Liver (tissue), 9 donors: Measurements from ENCODE around the gene CRYZL1. TPM values are rescaled to one million over a fixed set of nuclear protein-coding genes. Genes with fewer than 3 reads are reported as not detected.

Experiments
- DNase-seq: peaks from one replicate; pipeline ENCODE4 v3.0.0-alpha.2; 2017; ENCODE audit warnings: low spot score
- H3K27ac ChIP-seq, 2 donors: one replicate each; pipeline ENCODE4 v1.7.0; 2013; ENCODE audit warnings: inconsistent platforms in 2 of 2, low read length in 2 of 2, control low read depth in 1 of 2, low read depth in 1 of 2, mild to moderate bottlenecking in 1 of 2
- H3K27me3 ChIP-seq, 4 donors: one replicate each; pipeline versions ENCODE4 v1.6.1 to v1.7.0; 2013; ENCODE audit warnings: low read length in 3 of 4, inconsistent platforms in 1 of 4, mild to moderate bottlenecking in 1 of 4, moderate library complexity in 1 of 4; ENCODE audit not compliant: control insufficient read depth in 4 of 4, insufficient read depth in 4 of 4
- H3K36me3 ChIP-seq, 4 donors: one replicate each; pipeline versions ENCODE4 v1.6.1 to v1.7.0; 2013; ENCODE audit warnings: low read length in 3 of 4, mild to moderate bottlenecking in 3 of 4, low read depth in 1 of 4, moderate library complexity in 1 of 4; ENCODE audit not compliant: control insufficient read depth in 4 of 4, insufficient read depth in 3 of 4
- H3K4me1 ChIP-seq, 4 donors: one replicate each; pipeline versions ENCODE4 v1.6.1 to v1.7.0; 2013; ENCODE audit warnings: low read length in 3 of 4, mild to moderate bottlenecking in 3 of 4, moderate library complexity in 1 of 4; ENCODE audit not compliant: control insufficient read depth in 4 of 4, insufficient read depth in 4 of 4
- H3K4me3 ChIP-seq, 3 donors: one replicate each; pipeline versions ENCODE4 v1.6.1 to v1.7.0; 2013; ENCODE audit warnings: low read length in 3 of 3, control low read depth in 1 of 3, low read depth in 1 of 3, mild to moderate bottlenecking in 1 of 3
- H3K9ac ChIP-seq, 2 donors: one replicate each; pipeline ENCODE4 v1.7.0; 2013; ENCODE audit warnings: low read length in 2 of 2, mild to moderate bottlenecking in 2 of 2, moderate library complexity in 2 of 2, control low read depth in 1 of 2, low read depth in 1 of 2
- H3K9me3 ChIP-seq, 4 donors: one replicate each; pipeline versions ENCODE4 v1.6.1 to v1.7.0; 2013; ENCODE audit warnings: low read length in 3 of 4; ENCODE audit not compliant: control insufficient read depth in 4 of 4
- EGR1 ChIP-seq, 2 donors: IDR thresholded peaks; 2 replicates each; pipeline ENCODE4 v1.6.1; 2016 to 2018; ENCODE audit warnings: antibody characterized with exemption in 2 of 2, low read depth in 2 of 2
- FOXA1 ChIP-seq: IDR thresholded peaks from 2 replicates; pipeline ENCODE4 v1.6.1; 2016; ENCODE audit warnings: antibody characterized with exemption
- FOXA2 ChIP-seq: IDR thresholded peaks from 2 replicates; pipeline ENCODE4 v1.6.1; 2016; ENCODE audit warnings: antibody characterized with exemption
- GABPA ChIP-seq, 2 donors: IDR thresholded peaks in 1 of 2; conservative IDR thresholded peaks in 1 of 2; 2 replicates each; pipeline ENCODE4 v1.6.1; 2016; ENCODE audit warnings: antibody characterized with exemption in 2 of 2, mild to moderate bottlenecking in 1 of 2, moderate library complexity in 1 of 2
- HNF4A ChIP-seq, 2 donors: conservative IDR thresholded peaks; 2 replicates each; pipeline ENCODE4 v1.6.1; 2016; ENCODE audit warnings: antibody characterized with exemption in 2 of 2, mild to moderate bottlenecking in 2 of 2
- HNF4G ChIP-seq: IDR thresholded peaks from 2 replicates; pipeline ENCODE4 v1.6.1; 2016; ENCODE audit warnings: antibody characterized with exemption
- JUND ChIP-seq, 2 donors: IDR thresholded peaks; 2 replicates each; pipeline ENCODE4 v1.6.1; 2016; ENCODE audit warnings: antibody characterized with exemption in 2 of 2
- NR2F2 ChIP-seq: IDR thresholded peaks from 2 replicates; pipeline ENCODE4 v1.6.1; 2016; ENCODE audit warnings: antibody characterized with exemption
- RAD21 ChIP-seq, 2 donors: IDR thresholded peaks; 2 replicates each; pipeline ENCODE4 v1.6.1; 2016; ENCODE audit warnings: antibody characterized with exemption in 2 of 2, mild to moderate bottlenecking in 2 of 2
- RXRA ChIP-seq, 2 donors: IDR thresholded peaks; 2 replicates each; pipeline ENCODE4 v1.6.1; 2017 to 2018; ENCODE audit warnings: antibody characterized with exemption in 2 of 2, mild to moderate bottlenecking in 1 of 2
- SP1 ChIP-seq: IDR thresholded peaks from 2 replicates; pipeline ENCODE4 v1.6.1; 2018; ENCODE audit warnings: antibody characterized with exemption, mild to moderate bottlenecking
- TAF1 ChIP-seq: conservative IDR thresholded peaks from 2 replicates; pipeline ENCODE4 v1.6.1; 2016; ENCODE audit warnings: antibody characterized with exemption, mild to moderate bottlenecking
- YY1 ChIP-seq: IDR thresholded peaks from 2 replicates; pipeline ENCODE4 v1.6.1; 2016; ENCODE audit warnings: antibody characterized with exemption, mild to moderate bottlenecking
- WGBS: extraction: QIAGEN DNeasy Blood & Tissue Kit; methylation state at CpG from one replicate; pipeline ENCODE4 v1.1.7; 2013; 5-methylcytosine and 5-hydroxymethylcytosine counted together
- polyA plus RNA-seq, 2 donors: library from polyadenylated mRNA; stranded (reverse) in 1 of 2; unstranded in 1 of 2; fragments of 200-250 nt in 1 of 2; fragments of >200 nt in 1 of 2; fragmentation: Nextera tagmentation in 1 of 2; extraction: Ambion mirVana in 1 of 2; gene quantifications; one replicate each; pipeline versions ENCODE4 v1.2.1 to v1.2.3, GENCODE V29; 2013 to 2015
- total RNA-seq, 2 donors: library from RNA; depleted of rRNA; stranded (reverse); fragments of >200 nt; gene quantifications; one replicate each; pipeline ENCODE4 v1.2.3, GENCODE V29; 2014
- TF ChIP-seq, protein P1 (sequence below): IDR thresholded peaks from 2 replicates; pipeline ENCODE4 v1.6.1; 2016; ENCODE audit warnings: antibody characterized with exemption
- TF ChIP-seq, protein P2 (sequence below): IDR thresholded peaks from 2 replicates; pipeline ENCODE4 v1.6.1; 2016; ENCODE audit warnings: antibody characterized with exemption, mild to moderate bottlenecking
- TF ChIP-seq, protein P3 (sequence below): IDR thresholded peaks from 2 replicates; pipeline ENCODE4 v1.6.1; 2016; ENCODE audit warnings: antibody characterized with exemption
- TF ChIP-seq, protein P4 (sequence below): IDR thresholded peaks from 2 replicates; pipeline ENCODE4 v1.6.1; 2016; ENCODE audit warnings: antibody characterized with exemption
- TF ChIP-seq, protein P5 (sequence below): fragments of 150-350 bp; IDR thresholded peaks from 2 replicates; pipeline ENCODE4 v1.5.1; 2017; ENCODE audit warnings: improper control_type of control experiment, low read depth, low read length; ENCODE audit not compliant: missing input control
- donor health status: healthy.
- donor health status: healthy.
- donor health status: healthy.
- donor health status: healthy.
- donor health status: healthy.

Gene CRYZL1
- total and polyA plus RNA-seq, 4 donors: 6.8 to 18.1 (median 11.5) TPM

DNA sequence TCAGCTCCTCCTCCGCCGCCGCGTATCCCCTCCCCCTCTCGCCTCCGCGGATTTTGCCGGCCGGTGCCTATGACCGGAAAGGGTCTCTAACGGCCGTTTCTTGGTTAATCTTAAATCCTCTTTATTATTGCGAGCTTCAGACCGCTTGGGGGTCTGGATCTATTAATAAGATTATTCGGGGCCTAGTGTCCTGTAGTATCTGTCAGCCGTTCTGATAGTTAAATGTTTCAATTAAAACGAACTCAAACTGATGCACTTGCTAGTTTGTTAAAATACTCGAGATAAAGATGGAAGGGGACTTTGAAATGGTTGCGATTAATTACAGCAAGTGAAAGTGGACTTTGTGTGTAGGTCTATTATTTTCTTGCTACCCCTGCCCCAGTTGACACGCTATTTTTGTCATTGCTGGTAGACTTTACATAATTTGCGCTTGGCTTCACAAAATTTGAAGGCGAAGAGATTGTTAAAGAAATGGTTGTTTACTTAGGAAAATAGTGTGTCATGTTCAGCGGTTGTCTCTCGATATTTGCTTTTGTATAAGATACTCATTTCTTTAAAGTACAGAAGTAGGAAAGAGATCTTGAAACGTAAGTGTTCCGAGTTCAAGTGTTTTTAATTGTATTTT lies 97.9 kb downstream of the CRYZL1 start:
- peak overlapping the region; percentile 99 for H3K27ac ChIP-seq
- TF ChIP-seq JUND (IDR thresholded peaks at IDR 0.05) (no peak), HNF4A (conservative IDR thresholded peaks at IDR 0.05) (no peak), SP1 (no peak), GABPA (IDR thresholded peaks at IDR 0.05 in 1 of 2, conservative IDR thresholded peaks at IDR 0.05 in 1 of 2) (no peak), NR2F2 (no peak), RXRA (IDR thresholded peaks at IDR 0.05) (no peak), FOXA2 (no peak), HNF4G (no peak), YY1 (no peak), FOXA1 (no peak), RAD21 (IDR thresholded peaks at IDR 0.05) (no peak), TAF1 (no peak), EGR1 (IDR thresholded peaks at IDR 0.05; ENCODE audit: low read depth in 2 of 2) (no peak)
- TF ChIP-seq, protein P1, sequence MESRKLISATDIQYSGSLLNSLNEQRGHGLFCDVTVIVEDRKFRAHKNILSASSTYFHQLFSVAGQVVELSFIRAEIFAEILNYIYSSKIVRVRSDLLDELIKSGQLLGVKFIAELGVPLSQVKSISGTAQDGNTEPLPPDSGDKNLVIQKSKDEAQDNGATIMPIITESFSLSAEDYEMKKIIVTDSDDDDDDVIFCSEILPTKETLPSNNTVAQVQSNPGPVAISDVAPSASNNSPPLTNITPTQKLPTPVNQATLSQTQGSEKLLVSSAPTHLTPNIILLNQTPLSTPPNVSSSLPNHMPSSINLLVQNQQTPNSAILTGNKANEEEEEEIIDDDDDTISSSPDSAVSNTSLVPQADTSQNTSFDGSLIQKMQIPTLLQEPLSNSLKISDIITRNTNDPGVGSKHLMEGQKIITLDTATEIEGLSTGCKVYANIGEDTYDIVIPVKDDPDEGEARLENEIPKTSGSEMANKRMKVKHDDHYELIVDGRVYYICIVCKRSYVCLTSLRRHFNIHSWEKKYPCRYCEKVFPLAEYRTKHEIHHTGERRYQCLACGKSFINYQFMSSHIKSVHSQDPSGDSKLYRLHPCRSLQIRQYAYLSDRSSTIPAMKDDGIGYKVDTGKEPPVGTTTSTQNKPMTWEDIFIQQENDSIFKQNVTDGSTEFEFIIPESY: no peak
- TF ChIP-seq, protein P2, sequence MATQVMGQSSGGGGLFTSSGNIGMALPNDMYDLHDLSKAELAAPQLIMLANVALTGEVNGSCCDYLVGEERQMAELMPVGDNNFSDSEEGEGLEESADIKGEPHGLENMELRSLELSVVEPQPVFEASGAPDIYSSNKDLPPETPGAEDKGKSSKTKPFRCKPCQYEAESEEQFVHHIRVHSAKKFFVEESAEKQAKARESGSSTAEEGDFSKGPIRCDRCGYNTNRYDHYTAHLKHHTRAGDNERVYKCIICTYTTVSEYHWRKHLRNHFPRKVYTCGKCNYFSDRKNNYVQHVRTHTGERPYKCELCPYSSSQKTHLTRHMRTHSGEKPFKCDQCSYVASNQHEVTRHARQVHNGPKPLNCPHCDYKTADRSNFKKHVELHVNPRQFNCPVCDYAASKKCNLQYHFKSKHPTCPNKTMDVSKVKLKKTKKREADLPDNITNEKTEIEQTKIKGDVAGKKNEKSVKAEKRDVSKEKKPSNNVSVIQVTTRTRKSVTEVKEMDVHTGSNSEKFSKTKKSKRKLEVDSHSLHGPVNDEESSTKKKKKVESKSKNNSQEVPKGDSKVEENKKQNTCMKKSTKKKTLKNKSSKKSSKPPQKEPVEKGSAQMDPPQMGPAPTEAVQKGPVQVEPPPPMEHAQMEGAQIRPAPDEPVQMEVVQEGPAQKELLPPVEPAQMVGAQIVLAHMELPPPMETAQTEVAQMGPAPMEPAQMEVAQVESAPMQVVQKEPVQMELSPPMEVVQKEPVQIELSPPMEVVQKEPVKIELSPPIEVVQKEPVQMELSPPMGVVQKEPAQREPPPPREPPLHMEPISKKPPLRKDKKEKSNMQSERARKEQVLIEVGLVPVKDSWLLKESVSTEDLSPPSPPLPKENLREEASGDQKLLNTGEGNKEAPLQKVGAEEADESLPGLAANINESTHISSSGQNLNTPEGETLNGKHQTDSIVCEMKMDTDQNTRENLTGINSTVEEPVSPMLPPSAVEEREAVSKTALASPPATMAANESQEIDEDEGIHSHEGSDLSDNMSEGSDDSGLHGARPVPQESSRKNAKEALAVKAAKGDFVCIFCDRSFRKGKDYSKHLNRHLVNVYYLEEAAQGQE: no peak
- TF ChIP-seq, protein P3, sequence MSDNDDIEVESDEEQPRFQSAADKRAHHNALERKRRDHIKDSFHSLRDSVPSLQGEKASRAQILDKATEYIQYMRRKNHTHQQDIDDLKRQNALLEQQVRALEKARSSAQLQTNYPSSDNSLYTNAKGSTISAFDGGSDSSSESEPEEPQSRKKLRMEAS: no peak
- TF ChIP-seq, protein P4, sequence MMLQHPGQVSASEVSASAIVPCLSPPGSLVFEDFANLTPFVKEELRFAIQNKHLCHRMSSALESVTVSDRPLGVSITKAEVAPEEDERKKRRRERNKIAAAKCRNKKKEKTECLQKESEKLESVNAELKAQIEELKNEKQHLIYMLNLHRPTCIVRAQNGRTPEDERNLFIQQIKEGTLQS: no peak
- TF ChIP-seq, protein P5, sequence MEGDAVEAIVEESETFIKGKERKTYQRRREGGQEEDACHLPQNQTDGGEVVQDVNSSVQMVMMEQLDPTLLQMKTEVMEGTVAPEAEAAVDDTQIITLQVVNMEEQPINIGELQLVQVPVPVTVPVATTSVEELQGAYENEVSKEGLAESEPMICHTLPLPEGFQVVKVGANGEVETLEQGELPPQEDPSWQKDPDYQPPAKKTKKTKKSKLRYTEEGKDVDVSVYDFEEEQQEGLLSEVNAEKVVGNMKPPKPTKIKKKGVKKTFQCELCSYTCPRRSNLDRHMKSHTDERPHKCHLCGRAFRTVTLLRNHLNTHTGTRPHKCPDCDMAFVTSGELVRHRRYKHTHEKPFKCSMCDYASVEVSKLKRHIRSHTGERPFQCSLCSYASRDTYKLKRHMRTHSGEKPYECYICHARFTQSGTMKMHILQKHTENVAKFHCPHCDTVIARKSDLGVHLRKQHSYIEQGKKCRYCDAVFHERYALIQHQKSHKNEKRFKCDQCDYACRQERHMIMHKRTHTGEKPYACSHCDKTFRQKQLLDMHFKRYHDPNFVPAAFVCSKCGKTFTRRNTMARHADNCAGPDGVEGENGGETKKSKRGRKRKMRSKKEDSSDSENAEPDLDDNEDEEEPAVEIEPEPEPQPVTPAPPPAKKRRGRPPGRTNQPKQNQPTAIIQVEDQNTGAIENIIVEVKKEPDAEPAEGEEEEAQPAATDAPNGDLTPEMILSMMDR: no peak
- H3K4me1 ChIP-seq: peaks cover 3 to 37% (median 13%) of the 10 kb centered on the region in 4 donors
- DNase-seq: no peak
- H3K9ac ChIP-seq: peak overlapping the region; percentile 75 to 96
- peak overlapping the region; percentile 90 to 98 (median 94) for H3K4me3 ChIP-seq
- WGBS: under 1% methylated on average over 26 of the region's 26 CpGs
- no peaks in the 10 kb centered on the region for H3K9me3 ChIP-seq
- no peaks in the 10 kb centered on the region for H3K27me3 ChIP-seq
- H3K36me3 ChIP-seq: peaks cover 0 to 7% (median 4%) of the 10 kb centered on the region in 4 donors
